GM23248 (cell line): Measurements from ENCODE around the gene PIP4K2A.

ENCODE experiments used
- EZH2 ChIP-seq: fragments of 200-600 bp; sonication (generic); IDR thresholded peaks from 2 replicates; pipeline ENCODE4 v1.6.1; 2018; ENCODE audit warnings: antibody characterized with exemption, mild to moderate bottlenecking; ENCODE audit not compliant: insufficient read depth, poor library complexity, severe bottlenecking
- EZH2phosphoT487 ChIP-seq: fragments of 200-600 bp; sonication (generic); IDR thresholded peaks from 2 replicates; pipeline ENCODE4 v1.6.1; 2018; ENCODE audit warnings: antibody characterized with exemption, moderate library complexity, mild to moderate bottlenecking, low read depth; ENCODE audit not compliant: insufficient read depth

- TF ChIP-seq EZH2: no peak
- no peak for TF ChIP-seq EZH2phosphoT487
Measured at GRCh38 chr10:22491931-22492615, 222.3 kb downstream of the PIP4K2A start.
